GM18508 (cell line): ENCODE data around the gene TLE6.

Experiments used
- ATAC-seq: cut with Tn5 transposase; IDR thresholded peaks from one replicate; pipeline ENCODE4 v1.9.1; 2021; ENCODE audit warnings: moderate number of reproducible peaks; ENCODE audit not compliant: insufficient read depth, unreplicated experiment

Gene TLE6

GRCh38 chr19:3042621-3043267 lies 65.4 kb downstream of the TLE6 start:
- no peak for ATAC-seq
